Kidney (tissue), 14 donors: ENCODE data around the gene MACROD2. TPM values are rescaled to one million over a fixed set of nuclear protein-coding genes. Genes with fewer than 3 reads are reported as not detected.

Source experiments
- DNase-seq, 5 donors: peaks; one replicate each; pipeline ENCODE4 v3.0.0-alpha.2; 2013 to 2020
- FAIRE-seq: peaks from 2 replicates; lab custom pipeline; 2012; peaks lifted over from hg19 to GRCh38; lab: Jason Lieb, UNC
- H3K27ac ChIP-seq, 2 donors: one replicate each; pipeline ENCODE4 v1.7.0; 2013; ENCODE audit warnings: low read depth in 2 of 2, low read length in 2 of 2, inconsistent platforms in 1 of 2
- H3K27me3 ChIP-seq: one replicate; pipeline ENCODE4 v1.7.1; 2013; ENCODE audit warnings: low read length, inconsistent platforms; ENCODE audit not compliant: control insufficient read depth, insufficient read depth
- H3K36me3 ChIP-seq, 3 donors: one replicate each; pipeline versions ENCODE4 v1.7.0 to v1.7.1; 2013; ENCODE audit warnings: low read length in 3 of 3, control low read depth in 1 of 3, inconsistent platforms in 1 of 3; ENCODE audit not compliant: insufficient read depth in 3 of 3, control insufficient read depth in 2 of 3
- H3K4me1 ChIP-seq, 3 donors: one replicate each; pipeline versions ENCODE4 v1.7.0 to v1.7.1; 2013; ENCODE audit warnings: low read length in 3 of 3, inconsistent platforms in 1 of 3, low read depth in 1 of 3; ENCODE audit not compliant: control insufficient read depth in 2 of 3, insufficient read depth in 2 of 3
- H3K4me3 ChIP-seq, 3 donors: one replicate each; pipeline versions ENCODE4 v1.7.0 to v1.8.1; 2013; ENCODE audit warnings: low read length in 3 of 3, control low read depth in 1 of 3, inconsistent platforms in 1 of 3
- H3K9ac ChIP-seq, 3 donors: one replicate each; pipeline versions ENCODE4 v1.7.0 to v1.7.1; 2013; ENCODE audit warnings: low read length in 3 of 3, control low read depth in 1 of 3, inconsistent platforms in 1 of 3
- H3K9me3 ChIP-seq, 3 donors: one replicate each; pipeline versions ENCODE4 v1.7.0 to v1.7.1; 2013; ENCODE audit warnings: low read length in 3 of 3, control low read depth in 1 of 3, inconsistent platforms in 1 of 3; ENCODE audit not compliant: control insufficient read depth in 2 of 3, insufficient read depth in 1 of 3
- intact Hi-C: fragments of 100-400 bp; cut with DNase I; formaldehyde crosslinking; loops from one replicate; pipeline ENCODE4 v1.11.1; 2022
- polyA plus RNA-seq: library from polyadenylated mRNA; stranded (reverse); fragments of 350-450 nt; fragmentation: Illumina TruSeq; extraction: RNeasy Lipid Tissue Mini Kit (QIAGEN cat#74804); gene quantifications from one replicate; pipeline ENCODE4 v1.2.3, GENCODE V29; 2014; ENCODE audit warnings: low read depth, low replicate concordance; ENCODE audit not compliant: insufficient read depth
- total RNA-seq: library from RNA; stranded (reverse); fragmentation: NEBNext Ultra II Directional; extraction: Animal tissue kit (Norgen Biotek cat#: 25700); gene quantifications from one replicate; pipeline ENCODE4 v1.2.1, GENCODE V29; 2021
- TF ChIP-seq, protein P1 (sequence below): IDR thresholded peaks from 3 replicates; pipeline ENCODE4 v1.5.1; 2012; ENCODE audit warnings: mild to moderate bottlenecking, moderate library complexity, borderline replicate concordance; ENCODE audit not compliant: insufficient read depth; ENCODE audit errors: extremely low read depth
- donor health status: control.
- donor health status: control.
- donor health status: control.
- donor health status: control.
- donor health status: control.
- donor health status: DM: yes; HTN: yes; CAD: no.
- donor health status: Normal renal cell carcinoma (clear cell type).

MACROD2 gene
- total and polyA plus RNA-seq, 2 donors from 2014 or later = 3.0 to 10.0 TPM

- Histone ChIP-seq H3K4me1 (peaks cover 0 to 12% (median 6%) of the 10 kb centered on the region in 3 donors), H3K9ac (no peak overlapping the region), H3K27ac (no peak overlapping the region), H3K4me3 (no peak overlapping the region), H3K27me3 (no peaks in the 10 kb centered on the region), H3K9me3 (no peaks in the 10 kb centered on the region), H3K36me3 (no peaks in the 10 kb centered on the region)
- intact Hi-C loops = no loop called here
- no peak for FAIRE-seq
- TF ChIP-seq, protein P1, sequence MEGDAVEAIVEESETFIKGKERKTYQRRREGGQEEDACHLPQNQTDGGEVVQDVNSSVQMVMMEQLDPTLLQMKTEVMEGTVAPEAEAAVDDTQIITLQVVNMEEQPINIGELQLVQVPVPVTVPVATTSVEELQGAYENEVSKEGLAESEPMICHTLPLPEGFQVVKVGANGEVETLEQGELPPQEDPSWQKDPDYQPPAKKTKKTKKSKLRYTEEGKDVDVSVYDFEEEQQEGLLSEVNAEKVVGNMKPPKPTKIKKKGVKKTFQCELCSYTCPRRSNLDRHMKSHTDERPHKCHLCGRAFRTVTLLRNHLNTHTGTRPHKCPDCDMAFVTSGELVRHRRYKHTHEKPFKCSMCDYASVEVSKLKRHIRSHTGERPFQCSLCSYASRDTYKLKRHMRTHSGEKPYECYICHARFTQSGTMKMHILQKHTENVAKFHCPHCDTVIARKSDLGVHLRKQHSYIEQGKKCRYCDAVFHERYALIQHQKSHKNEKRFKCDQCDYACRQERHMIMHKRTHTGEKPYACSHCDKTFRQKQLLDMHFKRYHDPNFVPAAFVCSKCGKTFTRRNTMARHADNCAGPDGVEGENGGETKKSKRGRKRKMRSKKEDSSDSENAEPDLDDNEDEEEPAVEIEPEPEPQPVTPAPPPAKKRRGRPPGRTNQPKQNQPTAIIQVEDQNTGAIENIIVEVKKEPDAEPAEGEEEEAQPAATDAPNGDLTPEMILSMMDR = no peak
- DNase-seq = no peak
Observed at GRCh38 chr20:15064741-15065140, 1069.4 kb downstream of the MACROD2 start.

GRCh38 chr20:15065794-15066193 is 1070.5 kb downstream of the MACROD2 start:
- H3K36me3 ChIP-seq = no peaks in the 10 kb centered on the region
- H3K4me3 ChIP-seq = no peak overlapping the region
- FAIRE-seq = no peak
- no peaks in the 10 kb centered on the region for H3K9me3 ChIP-seq
- H3K27ac ChIP-seq = no peak overlapping the region
- no peak for DNase-seq
- intact Hi-C loops = no loop called here
- H3K4me1 ChIP-seq = peaks cover 0 to 9% (median 4%) of the 10 kb centered on the region in 3 donors
- no peaks in the 10 kb centered on the region for H3K27me3 ChIP-seq
- no peak overlapping the region for H3K9ac ChIP-seq
- TF ChIP-seq, protein P1 = no peak

DNA sequence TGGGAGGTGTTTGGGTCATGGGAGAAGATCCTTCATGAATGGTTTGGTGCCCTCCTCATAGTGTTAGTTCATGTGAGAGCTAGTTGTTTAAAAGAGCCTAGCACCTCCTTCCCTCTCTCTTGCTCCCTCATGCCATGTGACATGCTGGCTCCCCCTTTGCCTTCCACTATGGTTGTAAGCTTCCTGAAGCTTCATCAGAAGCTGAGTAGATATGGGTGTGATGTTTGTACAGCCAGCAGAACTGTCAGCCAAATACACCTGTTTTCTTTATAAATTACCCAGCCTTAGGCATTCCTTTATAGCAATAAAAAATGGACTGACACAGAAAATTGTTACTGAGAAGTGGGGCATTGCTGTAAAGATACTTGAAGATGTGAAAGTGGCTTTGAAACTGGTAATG is 1073.2 kb downstream of the MACROD2 start:
- no peaks in the 10 kb centered on the region for H3K4me1 ChIP-seq
- no peaks in the 10 kb centered on the region for H3K9me3 ChIP-seq
- H3K9ac ChIP-seq = no peak overlapping the region
- H3K27me3 ChIP-seq = no peaks in the 10 kb centered on the region
- FAIRE-seq (no peak), DNase-seq (no peak)
- no peak overlapping the region for H3K27ac ChIP-seq
- no peaks in the 10 kb centered on the region for H3K36me3 ChIP-seq
- H3K4me3 ChIP-seq = no peak overlapping the region
- TF ChIP-seq, protein P1 = no peak
- intact Hi-C loops = no loop called here

DNA sequence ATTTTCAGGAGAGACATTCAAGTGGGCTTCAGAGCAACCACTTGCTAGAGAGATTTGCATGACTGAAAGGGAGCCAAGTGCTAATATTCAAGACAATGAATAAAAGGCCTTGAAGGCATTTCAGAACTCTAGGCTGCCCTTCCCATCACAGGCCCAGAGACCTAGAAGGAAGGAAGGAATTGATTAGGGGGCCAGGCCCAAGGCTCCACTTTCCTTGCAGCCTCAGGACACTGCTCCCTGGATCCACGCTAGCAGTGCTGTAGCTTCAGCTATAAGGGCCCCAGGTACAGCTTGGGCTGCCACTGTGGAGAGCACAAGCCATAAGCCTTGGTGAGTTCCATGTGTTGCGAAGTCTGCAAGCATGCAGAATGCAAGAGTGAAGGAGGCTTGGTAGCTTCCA is 1074.0 kb downstream of the MACROD2 start:
- Histone ChIP-seq H3K27me3 (no peaks in the 10 kb centered on the region), H3K36me3 (no peaks in the 10 kb centered on the region), H3K4me1 (no peaks in the 10 kb centered on the region), H3K9me3 (no peaks in the 10 kb centered on the region), H3K9ac (no peak overlapping the region), H3K27ac (no peak overlapping the region), H3K4me3 (no peak overlapping the region)
- FAIRE-seq (no peak), DNase-seq (no peak)
- intact Hi-C loops = no loop called here
- TF ChIP-seq, protein P1 = no peak
